DMS79 (cell line): ENCODE data around the gene KCND2.

Experiments used
- DNase-seq: peaks from one replicate; lab custom pipeline; 2025; lab: John Stamatoyannopoulos, UW

KCND2 gene

GRCh38 chr7:120311028-120311788 lies 38.2 kb downstream of the KCND2 start:
- DNase-seq: no peak

- DNase-seq: no peak
Measured at GRCh38 chr7:120320218-120320961, 47.4 kb downstream of the KCND2 start.

GRCh38 chr7:120327054-120327453 lies 54.1 kb downstream of the KCND2 start:
- DNase-seq: no peak

- no peak for DNase-seq
Measured at GRCh38 chr7:120332433-120332832, 59.5 kb downstream of the KCND2 start.

GRCh38 chr7:120334475-120334874 lies 61.5 kb downstream of the KCND2 start:
- no peak for DNase-seq

- DNase-seq: no peak
Measured at GRCh38 chr7:120337308-120337907, 64.4 kb downstream of the KCND2 start.

GRCh38 chr7:120344276-120344675 lies 71.3 kb downstream of the KCND2 start:
- DNase-seq: no peak

- DNase-seq: no peak
Measured at GRCh38 chr7:120353171-120353570, 80.2 kb downstream of the KCND2 start.

GRCh38 chr7:120360918-120361317 lies 87.9 kb downstream of the KCND2 start:
- no peak for DNase-seq

GRCh38 chr7:120363414-120363813 lies 90.4 kb downstream of the KCND2 start:
- no peak for DNase-seq

GRCh38 chr7:120370954-120371353 lies 98.0 kb downstream of the KCND2 start:
- no peak for DNase-seq

GRCh38 chr7:120373174-120373573 lies 100.2 kb downstream of the KCND2 start:
- DNase-seq: no peak

GRCh38 chr7:120394595-120394994 lies 121.6 kb downstream of the KCND2 start:
- DNase-seq: no peak

- DNase-seq: no peak
Measured at GRCh38 chr7:120395526-120396019, 122.6 kb downstream of the KCND2 start.

GRCh38 chr7:120398284-120399000 lies 125.5 kb downstream of the KCND2 start:
- DNase-seq: no peak

- DNase-seq: no peak
Measured at GRCh38 chr7:120400806-120401455, 128.0 kb downstream of the KCND2 start.

GRCh38 chr7:120402079-120402767 lies 129.2 kb downstream of the KCND2 start:
- DNase-seq: no peak

- DNase-seq: no peak
Measured at GRCh38 chr7:120402801-120403200, 129.8 kb downstream of the KCND2 start.

- no peak for DNase-seq
Measured at GRCh38 chr7:120404042-120404441, 131.1 kb downstream of the KCND2 start.

GRCh38 chr7:120405652-120406051 lies 132.7 kb downstream of the KCND2 start:
- no peak for DNase-seq

GRCh38 chr7:120407010-120407409 lies 134.0 kb downstream of the KCND2 start:
- no peak for DNase-seq
